Fibroblast of lung (primary cell): Measurements from ENCODE around the gene LRRC71.

ENCODE experiments used
- EZH2 ChIP-seq: IDR thresholded peaks from 2 replicates; pipeline ENCODE4 v1.5.1; 2012; ENCODE audit warnings: low read length, control low read depth, mild to moderate bottlenecking; ENCODE audit errors: missing control alignments
- TF ChIP-seq, protein P1 (sequence below), 2 donors: IDR thresholded peaks in 1 of 2; conservative IDR thresholded peaks in 1 of 2; 1 replicate in 1 of 2; 2 replicates in 1 of 2; pipeline ENCODE4 v1.5.1; 2011 to 2012; ENCODE audit warnings: low read length in 2 of 2, control low read depth in 1 of 2, inconsistent platforms in 1 of 2, low read depth in 1 of 2, mild to moderate bottlenecking in 1 of 2

DNA sequence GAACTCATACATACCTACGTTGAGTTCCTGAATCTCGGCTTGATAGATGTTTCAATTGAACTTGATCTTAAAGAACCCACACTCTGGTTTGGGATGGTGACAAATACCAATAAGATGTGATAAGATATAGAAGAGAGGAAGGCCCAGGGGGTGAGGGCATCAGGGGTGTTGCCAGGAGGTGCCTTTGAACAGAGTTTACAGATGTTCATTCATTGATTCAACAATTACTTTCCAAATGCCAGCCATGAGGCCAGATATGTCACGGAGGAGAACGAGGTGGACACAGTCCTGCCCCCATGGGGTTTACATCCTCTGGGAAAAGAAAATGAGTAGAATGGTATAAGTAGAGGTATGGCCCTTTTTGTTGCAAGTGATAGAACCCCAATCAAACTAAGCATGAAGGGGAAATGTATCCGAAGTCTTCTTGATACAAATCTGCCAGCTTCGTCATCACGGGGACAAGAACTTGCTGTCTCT is 659 bp downstream of the LRRC71 start:
- TF ChIP-seq, protein P1, sequence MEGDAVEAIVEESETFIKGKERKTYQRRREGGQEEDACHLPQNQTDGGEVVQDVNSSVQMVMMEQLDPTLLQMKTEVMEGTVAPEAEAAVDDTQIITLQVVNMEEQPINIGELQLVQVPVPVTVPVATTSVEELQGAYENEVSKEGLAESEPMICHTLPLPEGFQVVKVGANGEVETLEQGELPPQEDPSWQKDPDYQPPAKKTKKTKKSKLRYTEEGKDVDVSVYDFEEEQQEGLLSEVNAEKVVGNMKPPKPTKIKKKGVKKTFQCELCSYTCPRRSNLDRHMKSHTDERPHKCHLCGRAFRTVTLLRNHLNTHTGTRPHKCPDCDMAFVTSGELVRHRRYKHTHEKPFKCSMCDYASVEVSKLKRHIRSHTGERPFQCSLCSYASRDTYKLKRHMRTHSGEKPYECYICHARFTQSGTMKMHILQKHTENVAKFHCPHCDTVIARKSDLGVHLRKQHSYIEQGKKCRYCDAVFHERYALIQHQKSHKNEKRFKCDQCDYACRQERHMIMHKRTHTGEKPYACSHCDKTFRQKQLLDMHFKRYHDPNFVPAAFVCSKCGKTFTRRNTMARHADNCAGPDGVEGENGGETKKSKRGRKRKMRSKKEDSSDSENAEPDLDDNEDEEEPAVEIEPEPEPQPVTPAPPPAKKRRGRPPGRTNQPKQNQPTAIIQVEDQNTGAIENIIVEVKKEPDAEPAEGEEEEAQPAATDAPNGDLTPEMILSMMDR (conservative IDR thresholded peaks at IDR 0.05 in 1 of 2, IDR thresholded peaks at IDR 0.05 in 1 of 2; ENCODE audit: low read depth in 1 of 2, low read length in 2 of 2) = no peak
- no peak for TF ChIP-seq EZH2
